GM20431 (cell line): ENCODE results near the gene ADA.

Experiments used
- in situ Hi-C: fragments of 300-500 bp; cut with MseI, MboI; formaldehyde crosslinking; loops from one replicate; pipeline ENCODE4 v1.15.0; 2020; ENCODE audit warnings: low sequenced_read_pairs; ENCODE audit not compliant: unreplicated experiment

Gene ADA

DNA sequence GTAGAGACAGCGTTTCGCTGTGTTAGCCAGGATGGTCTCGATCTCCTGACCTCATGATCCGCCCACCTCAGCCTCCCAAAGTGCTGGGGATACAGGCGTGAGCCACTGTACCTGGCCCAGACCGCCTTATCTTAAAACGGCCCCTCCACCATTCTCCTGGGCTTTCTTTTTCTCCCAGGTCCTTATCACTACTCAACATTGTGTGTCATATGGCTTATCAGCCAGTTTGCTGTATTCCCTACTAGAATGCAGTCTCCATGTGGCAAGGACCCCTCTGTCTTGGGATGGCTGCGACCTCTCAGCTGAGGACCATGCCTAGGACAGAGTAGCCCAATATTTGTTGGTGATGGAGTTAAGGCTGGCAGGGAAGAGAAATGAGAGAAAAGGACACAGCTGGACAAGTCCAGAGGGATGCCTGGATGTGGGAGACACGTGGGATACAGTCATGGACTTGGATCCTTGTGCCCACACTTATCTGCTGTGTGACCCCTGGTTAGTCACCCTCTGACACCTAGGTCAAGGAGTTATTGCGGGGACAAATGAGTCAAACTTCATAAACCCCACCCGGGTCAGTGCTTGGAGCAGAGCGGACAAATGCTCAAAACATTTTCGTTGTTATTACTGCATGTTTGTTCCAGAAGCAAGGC, 24.0 kb downstream of the ADA start:
- in situ Hi-C loops = no loop called here

DNA sequence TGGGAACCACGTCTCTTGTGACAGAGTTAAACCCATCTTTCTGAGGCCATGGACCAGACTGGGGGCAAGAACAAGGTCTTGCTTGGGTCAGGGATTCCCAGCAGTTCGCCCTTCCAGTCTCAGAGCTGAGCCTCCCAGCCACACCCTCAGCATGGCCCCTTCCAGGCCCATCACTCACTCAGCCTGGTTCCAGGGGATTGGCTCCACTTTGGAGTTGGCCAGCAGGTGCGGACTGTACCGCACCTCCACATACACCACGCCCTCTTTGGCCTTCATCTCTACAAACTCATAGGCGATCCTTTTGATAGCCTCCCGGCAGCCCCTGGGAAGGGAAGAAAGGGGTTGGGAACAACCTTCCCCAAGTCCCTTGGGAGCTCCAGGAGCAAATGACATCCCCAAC, 25.2 kb downstream of the ADA start:
- in situ Hi-C loops = no loop called here

DNA sequence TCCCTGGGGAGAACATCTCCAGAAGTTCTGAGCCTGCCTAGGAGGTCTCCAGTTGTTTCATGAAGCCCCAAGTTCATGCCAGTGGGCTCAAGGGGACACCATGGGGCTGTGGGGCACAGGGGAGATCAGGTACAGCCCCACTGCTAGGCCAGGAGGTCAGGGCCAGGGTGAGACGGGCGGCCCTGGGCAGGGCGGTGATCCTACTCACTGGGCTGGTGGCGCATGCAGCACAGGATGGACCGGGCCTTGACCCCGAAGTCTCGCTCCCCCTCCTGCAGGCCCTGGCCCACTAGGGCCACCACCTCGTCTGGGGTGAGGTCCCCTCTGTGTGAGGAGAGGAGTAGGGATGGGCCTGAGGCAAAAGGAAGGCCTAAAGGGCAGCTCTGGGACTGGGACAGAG, 26.1 kb downstream of the ADA start:
- in situ Hi-C loops = no loop called here

DNA sequence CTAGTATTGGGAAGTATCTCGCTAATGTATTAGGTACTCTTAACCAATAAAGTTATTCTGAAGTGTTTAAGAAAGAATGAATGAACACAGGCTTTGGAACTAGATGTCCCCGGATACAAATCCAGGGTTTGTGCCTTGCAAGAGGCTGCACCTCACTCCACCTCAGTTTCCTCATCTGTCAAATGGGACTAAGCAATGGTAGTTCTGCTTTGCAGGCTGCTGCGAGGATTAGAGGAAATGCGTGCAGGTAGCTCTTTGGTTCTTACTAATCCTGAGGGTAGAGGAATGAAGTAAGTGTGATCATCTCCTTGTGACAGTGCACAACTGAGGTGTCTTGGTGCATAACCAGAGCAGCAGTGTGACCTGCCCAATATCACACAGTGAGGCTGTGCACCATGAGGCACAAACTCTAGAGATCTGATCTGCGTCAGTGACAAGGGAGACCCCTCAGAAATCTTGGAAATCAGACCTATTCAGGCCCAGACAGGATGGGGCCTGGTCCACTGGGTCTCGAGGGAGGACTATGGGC, 26.7 kb downstream of the ADA start:
- in situ Hi-C loops = loop anchor here (25.0 kb wide), 1 partner anchor 238 kb away; no protein-coding TSS in a partner anchor

DNA sequence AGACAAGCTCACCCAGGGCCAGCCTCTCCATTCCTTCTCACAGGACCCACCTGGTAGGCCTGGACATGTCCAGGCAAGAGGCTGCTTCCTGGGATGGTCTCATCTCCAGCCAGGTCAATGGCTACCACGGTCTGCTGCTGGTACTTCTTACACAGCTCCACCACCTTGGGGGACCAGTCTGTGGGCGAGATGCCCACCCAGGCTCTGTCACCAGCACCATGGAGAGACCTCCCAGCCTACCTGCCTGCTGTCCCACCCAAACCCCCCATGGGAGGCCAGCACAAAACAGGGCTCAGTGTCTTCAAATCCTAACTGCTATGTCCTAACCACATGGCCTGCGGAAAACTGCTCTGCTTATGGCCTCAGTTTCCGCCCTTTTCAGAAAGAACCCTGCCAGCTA, 27.3 kb downstream of the ADA start:
- in situ Hi-C loops = loop anchor here (25.0 kb wide), 1 partner anchor 237 kb away; no protein-coding TSS in a partner anchor

DNA sequence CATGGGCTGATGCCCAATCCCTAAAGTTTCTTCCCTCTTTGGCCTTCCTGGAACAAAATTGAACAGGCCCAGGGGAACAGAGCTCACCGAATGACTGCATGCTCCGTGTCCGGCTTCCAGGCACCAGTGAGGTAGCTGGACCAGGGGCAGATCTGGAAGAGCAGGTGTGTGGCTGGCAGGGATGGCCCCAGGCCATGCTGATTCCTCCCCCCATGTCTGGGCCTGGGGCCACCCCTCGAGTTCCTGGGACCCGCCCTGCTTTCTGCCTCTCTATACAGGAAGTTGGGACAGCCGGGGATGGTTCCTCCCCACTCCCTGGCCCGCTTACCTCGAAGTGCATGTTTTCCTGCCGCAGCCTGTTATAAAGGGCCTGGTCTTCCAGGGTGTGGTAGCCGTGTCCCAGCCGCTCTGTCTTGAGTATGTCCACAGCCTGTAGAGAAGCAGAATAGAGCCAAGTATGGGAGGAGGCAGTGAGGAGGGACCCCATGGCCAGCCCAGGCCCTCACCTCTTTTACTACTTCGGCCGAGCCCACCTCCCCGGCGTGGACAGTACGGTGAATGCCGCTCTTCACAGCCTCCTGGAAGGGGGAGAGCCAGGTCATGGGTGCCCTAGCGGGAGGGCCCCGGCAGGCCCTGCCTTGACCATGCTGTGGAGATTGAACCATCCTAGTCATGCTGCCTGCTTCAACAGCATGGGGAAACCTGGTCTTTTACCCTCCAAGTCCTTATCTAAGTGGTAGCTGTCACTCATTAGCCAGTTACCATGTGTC, 28.8 kb downstream of the ADA start:
- in situ Hi-C loops = loop anchor here (25.0 kb wide), 1 partner anchor 235 kb away; no protein-coding TSS in a partner anchor

DNA sequence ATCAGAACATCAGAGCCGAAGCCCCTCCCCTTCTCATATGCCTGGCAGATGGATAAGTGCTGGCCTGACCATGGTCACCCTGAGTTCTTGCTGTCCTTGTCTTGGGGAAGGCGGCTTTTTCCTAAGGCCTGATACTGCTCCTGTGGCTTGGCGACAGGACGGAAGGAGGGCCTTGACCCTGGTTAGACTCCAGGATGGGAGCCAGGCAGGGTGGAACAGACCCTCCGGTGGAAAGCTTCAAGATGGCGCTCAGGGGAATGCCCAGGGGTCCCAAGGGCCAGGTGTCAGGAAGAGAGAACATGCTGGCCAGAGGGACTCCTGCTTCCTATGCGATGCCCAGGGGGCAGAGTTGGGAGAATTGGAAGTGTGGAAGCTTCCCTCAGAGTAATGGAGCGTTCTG, 29.6 kb downstream of the ADA start:
- in situ Hi-C loops = loop anchor here (25.0 kb wide), 1 partner anchor 235 kb away; no protein-coding TSS in a partner anchor

DNA sequence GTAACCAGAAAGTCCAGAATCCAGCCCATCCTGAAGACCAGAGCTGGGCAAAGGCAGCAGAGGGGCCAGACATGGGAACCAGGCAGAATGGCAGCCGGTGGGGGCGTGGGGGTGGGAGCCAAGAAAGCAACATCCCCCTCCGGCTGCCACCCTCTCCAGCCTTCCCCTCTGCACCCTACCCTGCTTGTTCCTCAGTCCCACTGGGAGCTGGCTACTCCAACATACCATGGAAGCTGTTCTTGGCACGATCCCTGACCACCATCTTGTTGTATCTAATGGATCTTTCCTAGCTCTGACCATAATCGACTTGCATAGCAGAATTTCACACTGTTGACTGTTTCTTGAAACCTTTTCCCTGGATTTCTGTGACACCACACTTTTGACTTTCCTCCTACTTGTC, 30.2 kb downstream of the ADA start:
- in situ Hi-C loops = loop anchor here (25.0 kb wide), 1 partner anchor 234 kb away; no protein-coding TSS in a partner anchor

DNA sequence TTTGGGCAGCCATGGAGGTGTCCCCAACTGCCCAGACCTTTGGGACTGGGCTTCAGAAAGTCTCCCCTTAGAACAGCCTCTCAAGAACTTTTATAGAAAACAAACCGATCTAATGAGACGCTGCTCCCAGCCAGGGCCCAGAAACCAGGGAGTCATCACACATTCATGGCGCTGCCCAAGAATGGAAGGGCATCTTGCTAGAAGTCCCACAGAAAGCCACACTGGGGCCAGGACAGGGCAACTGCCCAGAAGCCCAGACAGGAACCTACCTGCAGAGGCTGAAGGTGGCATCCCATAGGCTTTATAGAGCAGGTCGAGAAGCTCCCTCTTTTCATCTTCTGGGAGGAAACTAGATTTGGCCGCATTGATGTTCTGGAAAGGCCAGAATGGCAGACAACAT, 31.5 kb downstream of the ADA start:
- in situ Hi-C loops = loop anchor here (25.0 kb wide), 1 partner anchor 233 kb away; no protein-coding TSS in a partner anchor

DNA sequence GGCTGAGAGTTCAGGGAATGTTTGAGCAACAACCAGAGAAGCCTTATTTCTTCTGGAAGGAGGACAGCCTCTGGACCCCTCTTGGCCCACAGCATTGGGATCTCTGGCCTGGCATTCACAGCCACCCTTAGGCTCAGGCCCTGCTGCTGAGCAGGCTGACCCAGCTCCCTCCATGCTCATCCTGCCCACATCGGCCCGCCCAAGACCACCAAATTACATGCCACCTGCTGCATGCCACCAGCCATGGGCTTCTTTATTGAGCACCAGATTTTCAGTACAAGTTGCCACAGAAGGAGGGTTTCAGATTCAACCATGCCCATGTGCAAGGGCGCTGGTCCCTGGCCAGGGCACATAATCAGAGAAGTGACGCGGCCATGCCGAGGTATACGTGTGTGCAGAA, 32.2 kb downstream of the ADA start:
- in situ Hi-C loops = loop anchor here (25.0 kb wide), 1 partner anchor 232 kb away; no protein-coding TSS in a partner anchor

DNA sequence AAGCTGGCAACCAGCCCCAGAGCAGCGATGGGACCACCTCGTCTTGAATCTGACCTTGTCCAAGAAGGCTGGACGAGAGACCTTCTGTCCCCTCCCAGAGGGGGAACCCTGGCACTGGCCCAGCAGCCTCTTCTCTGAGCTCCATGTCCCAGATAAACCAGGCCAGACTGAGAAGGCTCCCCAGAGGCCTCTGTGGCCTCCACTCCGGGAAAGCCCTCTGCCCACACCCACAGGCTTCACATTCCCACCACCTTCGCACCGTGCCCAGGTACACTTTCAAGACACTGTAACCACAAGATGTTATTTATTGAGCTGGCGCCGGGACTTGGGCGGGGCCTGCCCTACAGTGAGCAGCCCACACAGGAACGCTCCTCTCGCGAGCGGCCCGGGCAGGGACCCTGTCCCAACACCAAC, 33.2 kb downstream of the ADA start:
- in situ Hi-C loops = loop anchor here (25.0 kb wide), 1 partner anchor 231 kb away; no protein-coding TSS in a partner anchor

DNA sequence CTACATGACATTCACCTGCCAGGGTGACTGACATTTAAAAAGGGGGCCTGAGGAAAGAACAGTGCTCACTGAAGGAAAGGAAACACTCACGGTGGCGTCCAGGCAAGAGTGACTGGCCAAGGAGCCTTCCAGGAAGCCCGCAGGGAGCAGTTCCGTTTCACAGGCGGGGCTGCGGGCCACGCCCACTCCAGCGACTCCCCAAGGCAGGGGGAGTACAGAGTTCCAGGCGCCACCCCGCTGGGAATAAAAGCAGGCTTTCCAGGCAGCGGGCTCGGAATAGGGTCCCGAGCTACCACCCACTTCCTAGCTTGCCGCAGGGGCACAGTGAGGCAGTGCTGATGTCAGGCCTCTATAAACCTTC, 34.9 kb downstream of the ADA start:
- in situ Hi-C loops = loop anchor here (25.0 kb wide), 1 partner anchor 229 kb away; no protein-coding TSS in a partner anchor

DNA sequence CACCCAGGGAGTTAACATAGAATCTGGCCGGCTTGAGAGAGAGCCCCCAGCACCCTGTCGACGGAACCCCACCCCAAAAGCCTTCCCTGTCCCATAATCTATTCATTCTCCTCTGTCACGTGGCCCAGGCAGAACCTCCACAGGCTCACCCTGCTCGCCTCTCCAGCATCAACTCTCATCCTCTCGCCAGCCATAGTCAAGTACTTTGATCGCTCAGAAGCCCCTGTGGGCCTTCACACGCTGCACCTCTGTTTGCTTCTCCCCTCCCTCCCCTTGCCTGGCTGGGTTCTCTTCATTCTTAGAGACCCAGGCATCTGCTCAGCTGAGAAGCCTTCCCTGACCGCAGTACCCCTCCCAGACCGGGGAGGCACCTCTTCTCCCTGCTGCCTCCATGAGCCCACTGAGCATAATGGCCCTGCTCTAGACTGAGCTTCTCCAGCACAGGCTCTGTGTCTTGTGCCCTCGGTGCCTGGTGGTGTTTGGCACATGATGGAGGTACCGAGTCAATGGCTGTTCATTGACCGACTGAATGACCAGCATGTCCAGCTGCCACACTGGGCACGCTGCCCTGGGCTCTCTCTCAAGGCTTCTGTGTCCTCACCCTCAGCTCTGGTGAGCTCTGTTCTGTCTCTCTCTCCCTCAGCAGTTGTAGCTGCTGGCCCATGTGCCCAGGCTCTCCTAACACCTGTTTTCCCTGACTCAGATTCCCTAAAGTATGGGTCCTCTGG, 35.5 kb downstream of the ADA start:
- in situ Hi-C loops = loop anchor here (25.0 kb wide), 1 partner anchor 229 kb away; no protein-coding TSS in a partner anchor

DNA sequence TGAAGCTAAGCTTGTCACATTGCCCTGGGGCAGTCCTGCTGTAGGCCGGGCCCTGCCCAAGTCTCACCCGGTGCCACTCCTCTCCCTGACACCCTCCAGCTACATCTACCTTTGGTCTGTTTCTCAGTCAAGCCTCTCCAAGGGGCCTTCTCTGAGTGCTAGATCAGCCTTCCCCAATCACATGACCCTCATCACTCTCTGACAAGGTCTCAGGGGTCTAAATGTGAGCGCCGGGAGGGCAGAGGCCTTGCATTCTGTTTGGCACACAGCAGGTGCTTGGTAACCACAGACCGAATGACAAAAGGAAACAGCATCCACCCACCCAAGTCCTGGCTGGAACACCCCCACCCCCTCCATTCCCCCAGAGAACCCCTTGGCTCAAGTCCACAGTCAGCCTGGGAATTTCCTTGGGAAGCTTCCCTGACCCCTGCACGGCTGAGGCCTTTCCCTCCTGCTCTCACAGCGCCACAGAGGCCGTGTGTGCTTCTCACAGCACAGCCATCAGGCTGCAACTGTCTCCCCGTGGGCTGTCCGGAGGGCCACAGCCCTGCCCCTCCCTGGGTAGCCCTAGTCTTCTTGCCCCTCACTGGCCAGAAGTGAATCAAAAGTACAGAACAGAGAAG, 36.2 kb downstream of the ADA start:
- in situ Hi-C loops = loop anchor here (25.0 kb wide), 1 partner anchor 228 kb away; no protein-coding TSS in a partner anchor

DNA sequence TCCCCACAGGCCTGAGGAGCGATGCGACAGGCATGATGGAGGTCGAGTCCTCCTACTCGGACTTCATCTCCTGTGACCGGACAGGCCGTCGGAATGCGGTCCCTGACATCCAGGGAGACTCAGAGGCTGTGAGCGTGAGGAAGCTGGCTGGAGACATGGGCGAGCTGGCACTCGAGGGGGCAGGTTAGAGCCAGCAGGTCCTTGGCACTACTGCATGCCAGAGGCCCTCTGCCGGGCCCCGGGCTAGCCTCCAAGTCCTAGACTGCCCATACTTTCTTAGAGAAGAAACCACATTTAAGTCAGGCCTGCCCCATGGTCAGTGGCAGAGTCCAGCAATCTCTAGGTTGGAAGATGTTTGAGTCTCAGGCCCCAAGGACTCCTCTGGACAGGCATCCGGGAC, 37.0 kb downstream of the ADA start:
- in situ Hi-C loops = loop anchor here (25.0 kb wide), 1 partner anchor 227 kb away; no protein-coding TSS in a partner anchor

DNA sequence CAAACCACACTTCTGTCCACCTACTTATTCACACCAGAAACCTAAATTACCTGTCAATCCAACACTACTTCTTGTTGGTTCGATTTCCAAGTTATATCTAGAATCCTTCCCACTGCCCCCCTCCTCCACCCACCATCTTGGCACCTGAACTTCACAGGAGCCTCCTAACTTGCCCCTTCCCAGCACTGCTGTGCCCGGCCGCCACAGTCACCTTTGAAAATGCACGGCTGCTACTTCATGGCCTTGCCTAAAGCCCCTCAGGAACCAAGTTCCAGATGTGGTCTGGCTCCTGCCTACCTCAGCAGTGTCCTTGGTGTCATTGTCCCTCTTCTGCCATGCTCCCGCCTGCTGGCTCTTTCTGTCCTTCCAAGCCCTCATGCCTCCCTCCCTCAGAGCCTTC, 37.9 kb downstream of the ADA start:
- in situ Hi-C loops = loop anchor here (25.0 kb wide), 1 partner anchor 226 kb away; no protein-coding TSS in a partner anchor

DNA sequence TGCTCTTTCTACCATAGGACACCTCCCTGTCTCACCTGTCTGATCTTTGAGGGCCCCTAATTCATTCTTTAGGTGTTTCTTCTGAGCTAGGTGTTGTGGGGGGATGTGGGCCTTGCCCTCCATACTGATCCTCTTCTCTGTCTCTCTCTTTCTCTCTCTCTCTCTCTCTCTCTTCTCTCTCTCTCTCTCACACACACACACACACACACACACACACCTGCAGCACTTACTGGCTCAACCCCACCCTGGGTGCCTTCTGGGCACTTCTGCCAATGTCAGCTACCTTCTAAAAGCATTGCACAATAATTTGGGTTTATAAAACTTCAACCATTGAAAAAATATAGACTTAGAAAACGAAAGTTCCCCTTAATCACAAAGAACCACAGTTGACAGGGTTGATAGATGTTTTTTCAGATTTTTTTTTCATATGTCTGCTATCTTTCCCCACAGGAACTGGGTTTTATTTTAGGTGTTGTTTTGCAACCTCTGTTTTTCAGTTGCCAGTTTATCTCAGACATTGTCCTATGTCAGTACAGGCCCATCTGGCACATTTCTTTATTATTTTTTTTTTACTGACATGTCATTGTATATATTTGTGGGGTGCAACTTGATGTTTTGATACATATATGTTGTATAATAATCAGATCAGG, 41.1 kb downstream of the ADA start:
- in situ Hi-C loops = loop anchor here (25.0 kb wide), 1 partner anchor 223 kb away; no protein-coding TSS in a partner anchor

DNA sequence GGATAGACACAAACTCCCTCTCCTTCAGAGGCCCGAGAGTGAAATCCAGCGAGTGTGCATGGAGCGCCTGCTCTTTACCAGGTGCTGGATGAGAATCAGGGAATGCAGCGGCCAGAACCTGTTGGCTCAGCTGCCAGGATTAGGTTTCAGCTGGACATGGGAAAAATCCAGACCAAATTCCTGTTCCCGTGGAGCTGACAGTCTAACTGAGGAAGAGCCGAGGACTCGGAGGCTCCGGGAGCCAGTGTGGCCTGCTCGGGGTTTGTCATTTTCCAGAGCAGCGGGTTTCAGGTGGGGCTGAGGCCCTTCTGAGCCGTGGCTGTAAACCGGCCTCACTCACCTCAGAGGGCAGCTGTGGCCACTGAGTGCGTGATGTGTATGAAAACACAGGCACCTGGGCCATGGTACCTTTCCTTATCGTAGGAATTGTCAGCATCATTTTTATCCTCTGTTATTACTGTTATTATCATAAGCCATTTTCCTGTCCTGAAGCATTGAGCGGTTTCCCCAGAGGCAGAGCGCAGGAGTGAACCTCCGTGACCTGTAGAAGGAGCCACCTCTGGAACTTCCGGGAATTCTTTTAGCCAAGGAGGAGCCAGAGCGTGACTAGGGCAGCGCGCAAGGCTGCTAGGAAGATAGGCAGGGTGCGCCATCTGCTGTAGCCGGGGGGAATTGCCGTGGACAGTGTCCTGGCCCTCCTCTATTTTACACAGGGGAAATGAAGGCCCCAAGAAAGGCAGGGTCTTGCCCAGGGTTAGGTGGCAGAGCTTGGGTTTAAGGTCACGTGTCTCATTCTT, 41.8 kb downstream of the ADA start:
- in situ Hi-C loops = loop anchor here (25.0 kb wide), 1 partner anchor 222 kb away; no protein-coding TSS in a partner anchor
